Measurements from ENCODE around the gene FFAR2.
"Not testable (repeated sequence)": the region's sequence is repeated elsewhere in the genome, so short reads cannot be mapped to it uniquely, and the experiment has no call there.

The FFAR2 gene

GRCh38 chr19:35455616-35456201 lies 7.7 kb downstream of the FFAR2 start:
- no peak for DNase-seq (ENCODE audit: low read depth in 2 of 2)

- DNase-seq (ENCODE audit: low read depth in 2 of 2): no peak
These were observed 9.1 kb downstream of the FFAR2 start for GRCh38 chr19:35457173-35457572.

- DNase-seq (ENCODE audit: low read depth in 2 of 2): no peak
These were observed 10.1 kb downstream of the FFAR2 start for GRCh38 chr19:35458192-35458591.

- no peak for DNase-seq (ENCODE audit: low read depth in 2 of 2)
These were observed 10.8 kb downstream of the FFAR2 start for GRCh38 chr19:35458731-35459391.

- no peak for DNase-seq (ENCODE audit: low read depth in 2 of 2)
These were observed 11.5 kb downstream of the FFAR2 start for GRCh38 chr19:35459414-35460082.

- DNase-seq (ENCODE audit: low read depth in 2 of 2): no peak
These were observed 12.6 kb downstream of the FFAR2 start for GRCh38 chr19:35460608-35461007.

GRCh38 chr19:35461060-35461459 lies 13.0 kb downstream of the FFAR2 start:
- DNase-seq (ENCODE audit: low read depth in 2 of 2): no peak

- not testable (repeated sequence) for DNase-seq (ENCODE audit: low read depth in 2 of 2)
These were observed 13.7 kb downstream of the FFAR2 start for GRCh38 chr19:35461788-35462187.

GRCh38 chr19:35462476-35462953 lies 14.5 kb downstream of the FFAR2 start:
- peak in 1 of 2 donors; percentile 8 for DNase-seq (ENCODE audit: low read depth in 2 of 2)

GRCh38 chr19:35462956-35463355 lies 14.9 kb downstream of the FFAR2 start:
- DNase-seq (ENCODE audit: low read depth in 2 of 2): not testable (repeated sequence)

- no peak for DNase-seq (ENCODE audit: low read depth in 2 of 2)
These were observed 18.2 kb downstream of the FFAR2 start for GRCh38 chr19:35466259-35466658.

- peak; percentile 17 to 37 for DNase-seq (ENCODE audit: low read depth in 2 of 2)
These were observed 20.6 kb downstream of the FFAR2 start for GRCh38 chr19:35468637-35469036.

GRCh38 chr19:35470128-35470527 lies 22.1 kb downstream of the FFAR2 start:
- no peak for DNase-seq (ENCODE audit: low read depth in 2 of 2)

GRCh38 chr19:35471075-35471474 lies 23.0 kb downstream of the FFAR2 start:
- not testable (repeated sequence) for DNase-seq (ENCODE audit: low read depth in 2 of 2)

- DNase-seq (ENCODE audit: low read depth in 2 of 2): no peak
These were observed 23.9 kb downstream of the FFAR2 start for GRCh38 chr19:35471946-35472345.

- DNase-seq (ENCODE audit: low read depth in 2 of 2): no peak
These were observed 26.0 kb downstream of the FFAR2 start for GRCh38 chr19:35474104-35474503.

- DNase-seq (ENCODE audit: low read depth in 2 of 2): not testable (repeated sequence)
These were observed 26.5 kb downstream of the FFAR2 start for GRCh38 chr19:35474594-35474993.

- no peak for DNase-seq (ENCODE audit: low read depth in 2 of 2)
These were observed 28.1 kb downstream of the FFAR2 start for GRCh38 chr19:35476149-35476548.

- DNase-seq (ENCODE audit: low read depth in 2 of 2): no peak
These were observed 31.0 kb downstream of the FFAR2 start for GRCh38 chr19:35478794-35479677.

GRCh38 chr19:35483089-35483488 lies 35.0 kb downstream of the FFAR2 start:
- DNase-seq (ENCODE audit: low read depth in 2 of 2): no peak

- no peak for DNase-seq (ENCODE audit: low read depth in 2 of 2)
These were observed 36.4 kb downstream of the FFAR2 start for GRCh38 chr19:35484252-35485036.
